ENCODE data around the gene ANKRD11. TPM values are rescaled to one million over a fixed set of nuclear protein-coding genes. Genes with fewer than 3 reads are reported as not detected.

Gene ANKRD11
- total and polyA plus RNA-seq, 2 donors (not counting 3 experiments of a cell fraction or from before 2014, with no cell fraction given), result 55.8 to 191 TPM

DNA sequence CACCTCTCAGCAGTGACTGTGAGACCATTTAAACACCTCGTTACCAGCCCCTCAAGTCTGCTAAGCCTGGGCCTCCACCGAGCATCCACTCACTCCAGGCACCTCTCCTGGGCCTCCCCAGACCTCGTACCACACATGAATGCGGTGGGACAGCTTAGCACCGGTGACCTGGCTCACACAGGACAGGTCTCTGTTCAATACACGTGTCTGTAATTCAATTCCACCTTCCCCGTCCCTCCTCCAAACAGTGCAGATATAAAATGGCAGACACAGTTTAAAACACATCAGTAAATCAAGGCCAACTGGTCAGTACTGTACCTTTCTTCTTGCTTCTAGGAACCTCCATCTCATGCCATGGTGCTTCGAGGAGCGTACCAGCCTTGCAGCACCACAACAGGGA, 199.0 kb downstream of the ANKRD11 start:
- Histone ChIP-seq H3K79me2 (ENCODE audit: control insufficient read depth, insufficient read depth, low read length) (peaks cover 48% of the 10 kb centered on the region), H4K20me1 (replicated peaks; ENCODE audit: control insufficient read depth, extremely low read depth, insufficient read depth, low read length) (no peaks in the 10 kb centered on the region), H3K36me3 (ENCODE audit: control insufficient read depth in 2 of 2, extremely low read depth in 1 of 2, insufficient read depth in 2 of 2, low read length in 2 of 2) (peaks cover 4 to 21% of the 10 kb centered on the region in 2 experiments), H3K4me3 (replicated peaks in 1 of 3; ENCODE audit: insufficient read depth in 1 of 3, low read depth in 1 of 3, low read length in 3 of 3) (no peak overlapping the region), H3K27ac (ENCODE audit: insufficient read depth, low read depth, low read length) (no peak overlapping the region), H3K27me3 (ENCODE audit: control insufficient read depth in 2 of 2, insufficient read depth in 2 of 2, low read length in 2 of 2) (no peaks in the 10 kb centered on the region), H2AFZ (ENCODE audit: low read depth, low read length) (no peak overlapping the region), H3K9ac (replicated peaks; ENCODE audit: extremely low read depth, insufficient read depth, low read length) (no peak overlapping the region), H3K9me3 (replicated peaks; ENCODE audit: control insufficient read depth, insufficient read depth, low read length) (no peaks in the 10 kb centered on the region), H3K9me1 (replicated peaks; ENCODE audit: control insufficient read depth, extremely low read depth, insufficient read depth, low read length) (no peaks in the 10 kb centered on the region), H3K4me2 (ENCODE audit: insufficient read depth, low read length) (no peak overlapping the region), H3K4me1 (ENCODE audit: control insufficient read depth, extremely low read depth, insufficient read depth, low read length) (peaks cover 3% of the 10 kb centered on the region)
- POLR2A ChIA-PET, result no interaction called here
- BruUV-seq (replicated peaks), result no TSS peak
- DNase-seq (ENCODE audit: low read depth, low spot score), result no peak
- dilution Hi-C loops (cut with MboI; ENCODE audit: extremely low pct_ligation_motif_present, low sequenced_read_pairs) (no loop called here), intact Hi-C loops (cut with micrococcal nuclease) (no loop called here)
- TF ChIP-seq, protein P1, sequence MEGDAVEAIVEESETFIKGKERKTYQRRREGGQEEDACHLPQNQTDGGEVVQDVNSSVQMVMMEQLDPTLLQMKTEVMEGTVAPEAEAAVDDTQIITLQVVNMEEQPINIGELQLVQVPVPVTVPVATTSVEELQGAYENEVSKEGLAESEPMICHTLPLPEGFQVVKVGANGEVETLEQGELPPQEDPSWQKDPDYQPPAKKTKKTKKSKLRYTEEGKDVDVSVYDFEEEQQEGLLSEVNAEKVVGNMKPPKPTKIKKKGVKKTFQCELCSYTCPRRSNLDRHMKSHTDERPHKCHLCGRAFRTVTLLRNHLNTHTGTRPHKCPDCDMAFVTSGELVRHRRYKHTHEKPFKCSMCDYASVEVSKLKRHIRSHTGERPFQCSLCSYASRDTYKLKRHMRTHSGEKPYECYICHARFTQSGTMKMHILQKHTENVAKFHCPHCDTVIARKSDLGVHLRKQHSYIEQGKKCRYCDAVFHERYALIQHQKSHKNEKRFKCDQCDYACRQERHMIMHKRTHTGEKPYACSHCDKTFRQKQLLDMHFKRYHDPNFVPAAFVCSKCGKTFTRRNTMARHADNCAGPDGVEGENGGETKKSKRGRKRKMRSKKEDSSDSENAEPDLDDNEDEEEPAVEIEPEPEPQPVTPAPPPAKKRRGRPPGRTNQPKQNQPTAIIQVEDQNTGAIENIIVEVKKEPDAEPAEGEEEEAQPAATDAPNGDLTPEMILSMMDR (IDR thresholded peaks at IDR 0.05; ENCODE audit: extremely low read depth in 1 of 2, insufficient read depth in 1 of 2, low read depth in 1 of 2, low read length in 2 of 2), result no peak
- TF ChIP-seq MAX (IDR thresholded peaks at IDR 0.05; ENCODE audit: insufficient read depth, insufficient read length) (no peak), MYC (IDR thresholded peaks at IDR 0.05; ENCODE audit: low read depth, low read length) (no peak), EZH2 (IDR thresholded peaks at IDR 0.05; ENCODE audit: borderline replicate concordance, low read depth, low read length, severe bottlenecking) (no peak), POLR2AphosphoS5 (IDR thresholded peaks at IDR 0.05; ENCODE audit: insufficient read depth, low read depth, low read length) (no peak), POLR2A (IDR thresholded peaks at IDR 0.05; ENCODE audit: low read depth, low read length) (no peak), FOS (IDR thresholded peaks at IDR 0.05; ENCODE audit: borderline replicate concordance, insufficient read depth, low read length) (no peak), GATA2 (IDR thresholded peaks at IDR 0.05; ENCODE audit: insufficient read depth, insufficient read length, low read depth, low read length) (no peak), JUN (IDR thresholded peaks at IDR 0.05; ENCODE audit: borderline replicate concordance, insufficient read depth, insufficient read length, low read depth) (no peak)
- CTCF ChIA-PET, result no interaction called here
- FAIRE-seq, result no peak
